MCF 10A (cell line): ENCODE data around the gene SORL1. TPM values are rescaled to one million over a fixed set of nuclear protein-coding genes. Genes with fewer than 3 reads are reported as not detected.

ENCODE experiments used
- BruUV-seq: library from RNA; stranded (reverse); fragments of 400-500 nt; replicated peaks from 2 replicates; lab custom pipeline; 2021; lab: Mats Ljungman, UMichigan
- CTCF ChIA-PET: fragments of 300-600 bp; sonication (Branson Sonifier 250); formaldehyde crosslinking; extraction: SDS; loops from one replicate; lab custom pipeline; 2021; ENCODE audit warnings: antibody characterized with exemption, inconsistent platforms; lab: Yijun Ruan, JAX
- POLR2A ChIA-PET: fragments of 300-600, 350-650 bp; sonication (Branson Sonifier 250); formaldehyde crosslinking; extraction: SDS; loops from one replicate; lab custom pipeline; 2020; ENCODE audit warnings: antibody characterized with exemption, inconsistent platforms; lab: Yijun Ruan, JAX
- DNase-seq: peaks from one replicate; pipeline ENCODE4 v3.0.0-alpha.2; 2018; ENCODE audit not compliant: unreplicated experiment
- H3K27ac Mint-ChIP-seq: one replicate; pipeline ENCODE4 v1.8.0; 2022; ENCODE audit warnings: mild to moderate bottlenecking, low read depth, mixed read lengths; ENCODE audit not compliant: unreplicated experiment
- H3K27me3 Mint-ChIP-seq: one replicate; pipeline ENCODE4 v1.8.0; 2022; ENCODE audit warnings: mixed read lengths; ENCODE audit not compliant: insufficient read depth, unreplicated experiment
- H3K36me3 Mint-ChIP-seq: one replicate; pipeline ENCODE4 v1.8.0; 2022; ENCODE audit warnings: mild to moderate bottlenecking, moderate library complexity, mixed read lengths; ENCODE audit not compliant: insufficient read depth, unreplicated experiment
- H3K4me1 Mint-ChIP-seq: one replicate; pipeline ENCODE4 v1.8.0; 2022; ENCODE audit warnings: mixed read lengths; ENCODE audit not compliant: insufficient read depth, unreplicated experiment
- H3K4me3 Mint-ChIP-seq: one replicate; pipeline ENCODE4 v1.8.0; 2022; ENCODE audit warnings: mild to moderate bottlenecking, moderate library complexity, mixed read lengths; ENCODE audit not compliant: unreplicated experiment
- H3K9me3 Mint-ChIP-seq: one replicate; pipeline ENCODE4 v1.8.0; 2022; ENCODE audit warnings: mixed read lengths; ENCODE audit not compliant: unreplicated experiment
- intact Hi-C: fragments of 100-400 bp; cut with micrococcal nuclease; formaldehyde crosslinking; loops from 2 replicates; pipeline ENCODE4 v1.14.1; 2022
- total RNA-seq: library from RNA; stranded (reverse); gene quantifications from 2 replicates; pipeline ENCODE4 v1.2.3, GENCODE V29; 2022
- TF ChIP-seq, protein P1 (sequence below): fragments of 200-600 bp; IDR thresholded peaks from one replicate; pipeline ENCODE4 v1.8.0; 2022; ENCODE audit warnings: antibody characterized with exemption, mild to moderate bottlenecking; ENCODE audit not compliant: unreplicated experiment

SORL1 gene
- total RNA-seq, 1 experiment from 2014 or later, result 5.9 TPM

DNA sequence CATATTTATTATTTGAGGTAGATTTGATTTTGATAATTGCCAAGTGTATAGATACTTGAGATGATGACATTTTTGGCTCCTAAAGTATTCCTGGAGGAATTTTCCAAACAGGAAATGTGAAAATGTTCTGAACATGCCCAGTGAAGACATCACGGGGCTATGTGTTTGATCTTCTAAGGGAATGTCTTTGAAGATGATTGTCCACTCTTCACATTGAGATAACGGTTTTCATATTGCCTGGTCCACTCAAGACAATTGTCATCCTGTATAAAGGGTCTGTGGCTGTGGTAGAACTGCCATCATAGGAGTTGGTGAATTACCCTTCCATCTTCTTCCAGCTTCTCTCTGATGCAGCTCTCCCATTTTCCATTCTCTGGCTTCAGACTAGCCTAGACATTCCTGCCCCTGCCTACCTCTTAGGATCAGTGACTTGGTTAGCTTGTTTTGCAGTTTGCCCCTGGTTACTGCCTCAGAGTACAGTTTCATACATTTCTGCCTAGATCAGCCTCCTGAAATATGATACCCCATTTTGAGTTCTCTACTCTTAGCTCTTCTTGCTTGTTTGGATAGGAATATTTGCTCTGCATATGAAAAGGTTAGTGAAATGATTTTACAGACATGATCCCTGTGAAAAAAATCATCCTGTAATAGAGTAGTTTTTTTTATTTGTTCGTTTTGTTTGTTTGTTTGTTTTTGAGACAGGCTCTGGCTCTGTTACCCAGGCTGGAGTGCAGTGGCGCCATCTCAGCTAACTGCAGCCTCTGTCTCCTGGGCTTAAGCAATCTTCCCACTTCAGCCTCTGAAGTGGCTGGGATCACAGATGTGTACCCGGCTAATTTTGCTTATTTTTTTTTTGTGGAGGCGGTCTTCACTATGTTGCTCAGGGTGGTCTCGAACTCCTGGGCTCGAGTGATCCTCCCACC lies 112.0 kb downstream of the SORL1 start:
- POLR2A ChIA-PET, result interaction anchor here (0.5 to 0.6 kb wide), 2 partner anchors 9 to 265 kb away, joined by 3 read pairs; no protein-coding TSS in a partner anchor
- no peak overlapping the region for H3K27ac Mint-ChIP-seq
- no peak for DNase-seq
- TF ChIP-seq, protein P1, sequence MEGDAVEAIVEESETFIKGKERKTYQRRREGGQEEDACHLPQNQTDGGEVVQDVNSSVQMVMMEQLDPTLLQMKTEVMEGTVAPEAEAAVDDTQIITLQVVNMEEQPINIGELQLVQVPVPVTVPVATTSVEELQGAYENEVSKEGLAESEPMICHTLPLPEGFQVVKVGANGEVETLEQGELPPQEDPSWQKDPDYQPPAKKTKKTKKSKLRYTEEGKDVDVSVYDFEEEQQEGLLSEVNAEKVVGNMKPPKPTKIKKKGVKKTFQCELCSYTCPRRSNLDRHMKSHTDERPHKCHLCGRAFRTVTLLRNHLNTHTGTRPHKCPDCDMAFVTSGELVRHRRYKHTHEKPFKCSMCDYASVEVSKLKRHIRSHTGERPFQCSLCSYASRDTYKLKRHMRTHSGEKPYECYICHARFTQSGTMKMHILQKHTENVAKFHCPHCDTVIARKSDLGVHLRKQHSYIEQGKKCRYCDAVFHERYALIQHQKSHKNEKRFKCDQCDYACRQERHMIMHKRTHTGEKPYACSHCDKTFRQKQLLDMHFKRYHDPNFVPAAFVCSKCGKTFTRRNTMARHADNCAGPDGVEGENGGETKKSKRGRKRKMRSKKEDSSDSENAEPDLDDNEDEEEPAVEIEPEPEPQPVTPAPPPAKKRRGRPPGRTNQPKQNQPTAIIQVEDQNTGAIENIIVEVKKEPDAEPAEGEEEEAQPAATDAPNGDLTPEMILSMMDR, result no peak
- no peak overlapping the region for H3K4me3 Mint-ChIP-seq
- BruUV-seq, result no TSS peak
- no peaks in the 10 kb centered on the region for H3K4me1 Mint-ChIP-seq
- no peaks in the 10 kb centered on the region for H3K36me3 Mint-ChIP-seq
- no peaks in the 10 kb centered on the region for H3K27me3 Mint-ChIP-seq
- intact Hi-C loops, result no loop called here
- CTCF ChIA-PET, result interaction anchor here (0.6 to 1.0 kb wide), 2 partner anchors 187 to 244 kb away, joined by 3 read pairs; no protein-coding TSS in a partner anchor
- H3K9me3 Mint-ChIP-seq, result no peaks in the 10 kb centered on the region

DNA sequence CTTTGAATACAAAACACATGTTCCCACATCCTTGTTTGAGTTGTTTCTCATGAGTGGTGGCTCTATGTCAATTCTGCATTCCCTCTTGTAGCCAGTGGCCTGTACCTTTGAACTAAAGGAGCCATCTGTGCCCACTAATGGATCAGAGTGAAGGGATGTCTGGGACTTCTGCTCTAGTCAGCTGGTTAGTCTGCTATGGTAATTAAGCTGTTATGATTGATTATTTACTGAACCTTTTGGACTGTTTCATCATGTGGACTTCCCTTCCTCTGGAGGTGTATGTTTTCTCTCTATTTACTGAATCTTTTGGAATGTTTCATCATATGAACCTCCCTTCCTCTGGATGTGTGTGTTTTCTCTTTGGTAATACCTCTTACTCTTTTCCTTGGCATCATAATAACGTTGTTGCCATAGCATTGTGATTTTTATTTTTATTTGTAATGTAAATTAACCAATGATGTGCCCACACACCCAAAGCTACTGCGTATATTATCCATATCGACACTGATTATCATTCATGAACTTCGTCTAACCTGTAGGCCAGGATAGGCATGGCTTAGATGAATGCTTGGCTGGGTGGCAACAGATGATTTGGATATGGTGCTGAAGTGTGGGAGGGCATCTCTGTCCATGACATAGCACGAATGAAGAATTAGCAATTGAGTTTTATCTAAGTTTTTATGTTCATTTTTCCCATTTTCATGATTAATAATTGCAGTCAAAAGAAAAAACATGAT lies 113.0 kb downstream of the SORL1 start:
- TF ChIP-seq, protein P1, result no peak
- POLR2A ChIA-PET, result interaction anchor here (0.6 kb wide), 1 partner anchor 148 kb away, joined by 3 read pairs; no protein-coding TSS in a partner anchor
- Mint-ChIP-seq H3K9me3 (no peaks in the 10 kb centered on the region), H3K4me1 (no peaks in the 10 kb centered on the region), H3K27ac (no peak overlapping the region), H3K27me3 (no peaks in the 10 kb centered on the region), H3K36me3 (no peaks in the 10 kb centered on the region), H3K4me3 (no peak overlapping the region)
- DNase-seq, result no peak
- intact Hi-C loops, result no loop called here
- BruUV-seq, result no TSS peak
- CTCF ChIA-PET, result no interaction called here

DNA sequence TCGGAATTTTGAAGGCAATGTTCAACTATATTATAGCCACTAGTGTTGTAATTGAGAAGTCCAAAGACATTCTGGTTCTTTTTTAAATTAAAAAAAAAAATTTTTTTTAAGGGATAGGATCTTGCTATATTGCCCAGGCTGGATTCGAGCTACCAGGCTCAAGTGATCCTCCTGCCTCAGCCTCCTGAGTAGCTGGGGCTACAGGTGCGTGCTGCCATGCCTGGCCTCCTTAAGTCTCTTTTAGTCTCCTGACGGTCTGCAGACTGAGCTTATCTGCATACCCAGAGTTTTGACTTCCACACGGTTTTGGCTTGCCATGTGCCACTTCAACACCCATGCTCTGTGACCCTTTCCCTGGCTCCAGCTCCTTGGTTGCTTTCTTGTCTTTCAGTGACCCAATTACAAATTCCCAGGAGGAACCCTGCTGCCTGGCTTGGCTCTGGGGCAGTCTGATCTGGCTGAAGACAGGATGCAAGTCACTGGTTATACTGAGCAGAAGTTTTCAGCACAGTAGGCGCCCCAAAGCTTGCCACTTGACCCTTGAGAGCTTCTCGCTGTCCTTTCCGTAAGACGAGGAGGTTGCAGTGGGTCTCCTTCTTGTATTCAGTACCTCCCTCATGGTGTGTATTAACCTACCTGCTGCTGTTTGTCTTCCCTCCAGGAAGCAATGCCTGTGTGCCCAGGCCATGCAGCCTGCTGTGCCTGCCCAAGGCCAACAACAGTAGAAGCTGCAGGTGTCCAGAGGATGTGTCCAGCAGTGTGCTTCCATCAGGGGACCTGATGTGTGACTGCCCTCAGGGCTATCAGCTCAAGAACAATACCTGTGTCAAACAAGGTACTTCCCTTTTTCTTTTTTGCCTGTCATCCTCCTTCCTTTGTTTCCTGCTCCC lies 114.4 kb downstream of the SORL1 start:
- CTCF ChIA-PET, result interaction anchor here (0.6 to 0.9 kb wide), 5 partner anchors 10 to 1965 kb away, joined by 3 read pairs; no protein-coding TSS in a partner anchor

More for the DNA sequence above, 114.4 kb downstream of the SORL1 start:
- H3K27ac Mint-ChIP-seq, result no peak overlapping the region
- no peaks in the 10 kb centered on the region for H3K9me3 Mint-ChIP-seq
- no peak for DNase-seq
- H3K4me1 Mint-ChIP-seq, result no peaks in the 10 kb centered on the region
- no TSS peak for BruUV-seq
- intact Hi-C loops, result no loop called here
- H3K36me3 Mint-ChIP-seq, result no peaks in the 10 kb centered on the region
- no peaks in the 10 kb centered on the region for H3K27me3 Mint-ChIP-seq
- POLR2A ChIA-PET, result interaction anchor here (0.6 to 0.7 kb wide), 2 partner anchors 29 to 51 kb away, joined by 3 read pairs; no protein-coding TSS in a partner anchor
- TF ChIP-seq, protein P1, result no peak
- H3K4me3 Mint-ChIP-seq, result no peak overlapping the region
